ENCODE results near the gene SPACA1.

DNA sequence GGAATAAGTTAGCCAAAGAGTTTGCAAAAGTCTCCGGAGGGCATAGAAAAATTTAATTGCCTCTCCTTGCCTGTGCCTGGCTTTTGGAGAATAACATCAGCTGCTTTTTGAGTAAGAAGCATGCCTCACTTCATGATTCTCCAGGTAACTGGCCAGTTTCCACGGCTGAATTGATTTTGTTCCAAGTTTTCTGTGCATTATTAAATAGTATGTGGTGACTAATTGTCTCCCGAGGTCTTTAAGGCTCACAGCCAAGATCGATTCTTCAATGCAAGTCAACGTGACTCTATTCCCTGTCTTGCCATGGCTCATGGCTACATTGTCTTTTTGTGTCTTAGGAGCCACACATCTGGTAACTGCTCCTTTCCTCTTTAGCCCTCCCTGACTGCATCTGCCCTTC, 64.3 kb downstream of the SPACA1 start:
- TF ChIP-seq GATA3 (IDR thresholded peaks at IDR 0.05; ENCODE audit: low read depth, low read length) (no peak), GATA2 (IDR thresholded peaks at IDR 0.05; ENCODE audit: low read depth, low read length) (no peak)

All from SH-SY5Y (cell line).